KG1 (cell line): ENCODE data around the gene ELK3.

ENCODE experiments used
- DNase-seq: peaks from one replicate; lab custom pipeline; 2025; lab: John Stamatoyannopoulos, UW

The ELK3 gene

DNA sequence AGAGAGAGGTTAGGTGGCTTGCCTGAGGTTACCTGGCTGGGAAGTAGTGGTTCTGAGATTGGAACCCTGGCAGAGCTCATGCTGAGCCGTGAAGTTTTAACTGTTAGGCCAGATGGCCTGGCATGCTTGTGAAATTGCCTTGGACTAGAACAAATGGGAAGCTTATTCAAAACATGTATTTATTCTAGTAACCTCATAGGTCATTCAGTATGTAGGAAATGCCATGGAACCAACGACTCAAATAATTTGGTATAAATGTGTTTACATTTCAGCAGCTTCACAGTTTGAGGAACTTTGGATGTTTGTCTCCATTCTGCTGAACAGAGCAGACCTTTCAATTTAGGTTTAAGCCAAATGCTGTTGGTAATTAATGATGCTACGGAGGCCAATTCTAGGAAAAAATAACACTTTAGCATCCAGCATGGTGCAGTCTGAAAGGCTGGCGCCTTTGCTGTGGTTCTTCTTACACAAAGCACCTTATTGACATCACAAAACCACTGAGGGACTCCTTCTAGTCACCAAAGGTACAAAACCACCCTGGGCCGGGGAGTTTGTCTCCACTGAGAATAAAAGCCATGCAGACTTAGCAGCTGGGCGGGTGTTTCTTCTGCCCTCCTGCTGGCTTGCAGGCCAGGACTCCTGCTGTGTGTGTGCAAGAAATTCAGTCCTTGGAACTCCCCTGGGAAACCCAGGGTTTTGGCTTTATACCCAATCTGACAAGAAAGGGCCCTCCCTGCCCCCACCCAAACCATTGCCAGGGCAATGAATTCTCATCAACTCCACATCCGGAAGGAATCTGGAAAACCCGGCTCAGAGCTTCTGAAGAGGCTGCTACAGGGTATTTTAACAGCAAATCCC lies 64.2 kb downstream of the ELK3 start:
- no peak for DNase-seq

DNA sequence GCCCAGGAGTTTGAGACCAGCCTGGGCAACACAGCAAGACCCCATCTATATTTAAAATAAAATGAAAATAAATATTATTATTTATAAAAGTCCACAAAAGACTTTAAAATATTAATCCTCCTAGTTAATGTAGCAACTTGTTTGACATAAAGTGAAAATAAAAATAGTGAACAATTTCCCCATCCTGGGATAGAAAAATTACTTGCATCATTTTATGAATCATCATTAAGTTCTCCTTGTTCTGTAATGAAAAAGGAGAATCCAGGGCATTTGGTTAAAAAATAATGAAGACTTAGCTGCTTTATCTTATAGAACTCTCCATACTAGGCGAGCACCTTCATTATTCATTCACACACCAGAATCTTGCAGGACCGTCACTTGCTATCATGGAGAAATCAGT lies 66.1 kb downstream of the ELK3 start:
- no peak for DNase-seq

DNA sequence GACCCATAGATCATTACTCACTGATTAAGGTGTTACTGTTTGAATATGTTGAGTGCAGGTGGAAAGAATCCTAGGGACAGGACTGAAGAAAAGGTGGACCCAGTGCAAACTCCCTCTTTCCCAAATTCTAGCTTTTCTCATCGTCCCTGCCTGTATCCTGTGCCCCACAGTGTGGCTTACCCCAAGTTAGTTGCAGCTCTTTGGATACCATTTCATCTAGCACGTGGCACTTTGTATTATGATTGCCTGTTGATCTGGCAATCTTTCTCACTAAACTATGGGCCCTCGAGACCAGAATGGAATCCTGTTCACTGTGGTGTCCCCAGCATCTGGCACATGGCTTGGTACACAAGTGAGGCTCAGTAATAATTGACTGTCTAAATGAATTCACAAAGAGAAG lies 66.5 kb downstream of the ELK3 start:
- no peak for DNase-seq

DNA sequence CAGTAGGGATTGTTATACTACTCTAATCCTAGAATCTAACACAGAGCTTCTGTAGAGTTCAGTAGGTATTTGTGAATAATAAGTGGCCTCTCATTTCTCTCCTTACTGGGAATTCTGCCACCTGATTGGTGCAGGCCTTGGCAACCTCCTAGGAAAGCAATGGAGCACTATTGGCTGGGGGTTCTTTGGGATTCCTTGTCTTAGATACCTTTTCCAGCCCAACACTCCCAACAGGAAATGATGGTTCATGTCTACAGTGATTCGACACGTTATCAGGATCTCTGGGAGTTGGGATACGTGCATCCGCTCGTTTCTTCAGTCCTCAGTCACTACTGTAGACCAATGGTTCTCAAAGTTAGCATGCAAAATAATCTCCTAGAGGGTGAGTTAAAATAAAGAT lies 67.4 kb downstream of the ELK3 start:
- DNase-seq, result no peak

DNA sequence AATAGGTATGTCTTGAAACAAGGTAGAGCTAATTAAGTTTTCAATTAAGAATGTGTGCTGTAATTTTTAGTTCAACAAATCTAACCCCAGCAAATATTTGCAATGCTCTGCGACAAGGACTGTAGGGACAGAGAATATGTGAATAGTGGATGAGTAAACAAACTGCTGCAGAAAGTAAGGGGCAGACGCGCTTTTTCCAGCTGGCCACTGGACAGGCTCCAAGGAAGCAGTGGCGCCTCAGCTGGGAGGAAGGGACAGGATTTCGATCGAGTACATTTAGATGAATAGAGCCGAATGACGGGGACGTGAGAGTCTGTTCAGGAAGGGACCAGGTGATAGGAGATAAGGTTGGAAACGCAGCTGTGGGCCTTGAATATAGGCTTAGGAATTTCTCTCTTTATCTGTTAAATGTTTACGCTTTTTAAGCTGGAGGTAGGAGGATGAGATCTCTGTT lies 69.3 kb downstream of the ELK3 start:
- no peak for DNase-seq

DNA sequence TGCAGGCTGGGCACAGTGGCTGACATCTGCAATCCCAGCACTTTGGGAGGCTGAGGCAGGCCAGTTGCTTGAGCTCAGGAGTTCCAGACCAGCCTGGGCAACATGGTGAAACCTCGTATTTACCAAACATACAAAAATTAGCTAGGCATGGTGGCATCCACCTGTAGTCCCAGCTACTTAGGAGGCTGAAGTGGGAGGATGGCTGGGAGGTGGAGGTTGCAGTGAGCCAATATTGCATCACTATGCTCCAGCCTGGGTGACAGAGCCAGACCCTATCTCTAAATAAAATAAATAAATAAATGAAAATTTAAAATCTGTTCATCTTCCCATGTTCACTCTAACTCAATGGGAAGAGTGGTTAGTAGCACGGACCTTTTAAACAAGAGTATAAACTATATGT lies 71.2 kb downstream of the ELK3 start:
- no peak for DNase-seq

DNA sequence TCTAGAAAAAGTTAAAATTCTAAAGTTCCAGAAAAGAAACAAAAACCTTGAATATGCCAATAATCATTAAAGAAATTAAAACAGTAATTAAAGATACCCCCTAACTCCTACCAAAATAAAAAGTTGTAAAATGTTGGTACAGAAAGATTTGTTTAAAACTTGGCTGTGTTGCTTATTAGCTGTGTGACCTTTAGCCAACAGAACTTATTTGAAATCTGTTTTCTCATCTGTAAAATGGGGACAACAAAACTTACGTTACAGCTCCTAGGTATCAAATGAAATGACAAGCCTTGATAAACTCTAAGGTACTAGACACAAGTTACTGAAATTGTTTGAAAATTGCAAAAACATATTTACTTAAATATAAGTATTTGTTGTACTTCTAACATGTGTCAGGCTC lies 71.7 kb downstream of the ELK3 start:
- DNase-seq, result no peak

DNA sequence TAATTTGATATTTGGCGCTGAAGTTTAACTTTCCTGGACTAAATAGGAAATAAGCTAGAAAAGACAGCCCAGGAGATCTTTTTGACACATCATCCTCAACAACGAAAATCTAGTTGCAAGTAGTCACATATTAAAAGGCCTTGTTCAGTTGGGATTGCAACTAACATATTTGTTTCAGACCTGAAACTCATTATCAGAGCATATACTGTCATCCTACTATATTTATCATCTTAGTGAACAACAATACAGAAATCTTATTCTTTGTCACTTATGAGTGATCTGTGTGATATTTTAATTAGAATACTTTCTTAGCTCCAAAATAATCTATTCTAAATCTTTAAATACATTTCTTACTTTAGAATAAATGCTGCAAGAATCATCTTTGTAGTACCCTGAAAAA lies 72.1 kb downstream of the ELK3 start:
- DNase-seq, result no peak

DNA sequence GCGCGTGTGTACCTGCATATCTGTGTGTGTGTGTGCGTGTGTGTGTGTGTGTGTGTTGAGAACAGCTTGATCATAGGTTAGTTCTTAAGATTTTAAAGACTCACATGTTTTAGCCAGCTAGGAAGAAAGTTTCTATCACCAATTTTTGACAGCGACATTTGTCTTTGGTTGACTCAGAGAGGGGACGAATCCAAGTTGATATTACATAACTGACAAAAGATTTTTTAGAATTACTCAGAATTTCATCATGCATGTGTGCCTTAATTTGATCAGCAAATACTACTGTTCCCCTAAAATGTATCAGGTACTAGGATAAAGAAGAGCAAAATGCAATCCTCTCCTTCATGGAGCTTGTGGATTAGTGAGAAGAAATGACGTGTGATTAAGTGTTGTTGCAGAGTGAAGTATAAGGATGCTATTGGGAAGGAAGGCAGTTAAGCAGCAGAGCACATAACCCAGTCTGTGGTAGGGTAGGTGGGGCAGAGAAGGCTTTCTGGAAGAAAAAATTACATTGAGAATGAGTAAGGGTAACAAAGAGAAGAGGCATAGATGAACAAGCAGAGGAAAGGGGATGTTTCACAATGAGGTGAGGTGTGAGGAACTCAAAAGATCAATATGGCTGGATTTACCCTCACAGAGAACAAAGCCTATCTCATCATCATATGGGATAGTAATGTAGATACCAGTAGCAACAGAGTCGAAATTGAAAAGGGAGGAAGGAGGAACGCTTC lies 77.5 kb downstream of the ELK3 start:
- no peak for DNase-seq

DNA sequence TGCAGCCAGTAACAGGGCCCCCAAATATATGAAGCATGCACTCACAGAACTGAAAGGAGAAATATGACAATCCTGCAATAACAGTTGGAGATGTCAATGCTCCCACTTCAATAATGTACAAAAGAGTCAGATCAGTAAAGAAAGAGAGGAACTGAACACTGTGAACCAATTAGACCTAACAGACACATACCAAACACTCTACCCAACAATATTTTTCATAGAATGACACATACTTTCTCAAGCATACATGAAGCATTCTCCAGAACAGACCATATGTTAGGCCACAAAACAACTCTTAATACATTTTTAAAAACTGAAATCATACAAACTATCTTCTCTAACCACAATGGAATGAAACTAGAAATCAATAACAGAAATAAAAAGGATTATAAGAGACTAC lies 80.2 kb downstream of the ELK3 start:
- no peak for DNase-seq

DNA sequence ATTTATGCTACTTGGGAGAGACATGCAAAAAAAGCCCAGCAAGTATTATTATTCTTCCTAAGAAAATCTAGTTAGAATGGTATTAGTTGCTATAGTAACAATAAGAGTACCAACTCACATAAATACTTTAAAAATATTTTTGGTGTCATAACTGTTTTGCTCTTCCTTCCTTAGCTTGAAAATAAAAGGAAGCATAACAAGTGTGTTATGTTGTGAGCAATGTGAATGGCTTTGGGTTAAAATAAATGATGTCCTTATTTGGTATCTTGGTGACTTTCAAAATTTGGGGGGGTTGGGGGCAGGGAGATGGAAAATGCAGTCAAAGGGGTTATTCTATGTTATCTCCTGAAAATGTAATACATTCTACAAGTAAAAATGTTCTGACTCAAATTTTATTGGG lies 91.0 kb downstream of the ELK3 start:
- DNase-seq, result no peak

DNA sequence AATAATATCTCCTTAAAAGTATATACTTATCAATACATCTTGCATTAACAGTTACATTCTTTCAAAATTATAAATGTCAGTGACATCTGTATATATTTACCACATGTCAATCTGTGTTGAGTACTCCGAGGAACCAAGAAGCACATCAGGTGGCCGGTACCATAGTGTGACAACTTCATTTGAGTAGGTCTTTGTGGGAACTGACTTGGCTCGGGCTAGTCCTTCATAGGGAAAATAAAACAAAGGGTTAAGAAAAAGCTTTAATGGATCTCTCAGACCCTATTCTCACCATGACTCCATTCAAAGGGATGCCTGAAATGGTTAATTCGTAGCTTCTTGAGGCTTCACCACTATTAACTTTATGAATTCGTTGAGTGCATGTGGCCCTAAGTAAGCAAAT lies 94.9 kb downstream of the ELK3 start:
- DNase-seq, result no peak

DNA sequence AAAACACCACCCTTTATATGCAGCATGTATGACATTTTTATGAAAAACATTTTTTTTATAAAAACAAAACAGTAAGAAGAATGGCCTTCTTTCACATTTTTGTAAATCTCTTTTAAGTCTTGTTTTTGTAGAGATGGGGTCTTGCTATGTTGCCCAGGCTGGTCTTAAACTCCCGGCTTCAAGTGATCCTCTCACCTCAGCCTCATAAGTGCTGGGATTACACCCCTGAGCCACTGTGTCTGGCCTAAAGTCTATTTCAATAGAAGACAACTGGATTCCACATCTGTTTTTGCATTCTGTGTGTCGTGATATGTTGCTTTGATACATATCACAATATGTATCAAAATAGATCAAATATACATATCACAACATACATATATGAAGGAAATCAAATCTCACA lies 98.9 kb downstream of the ELK3 start:
- DNase-seq, result no peak

DNA sequence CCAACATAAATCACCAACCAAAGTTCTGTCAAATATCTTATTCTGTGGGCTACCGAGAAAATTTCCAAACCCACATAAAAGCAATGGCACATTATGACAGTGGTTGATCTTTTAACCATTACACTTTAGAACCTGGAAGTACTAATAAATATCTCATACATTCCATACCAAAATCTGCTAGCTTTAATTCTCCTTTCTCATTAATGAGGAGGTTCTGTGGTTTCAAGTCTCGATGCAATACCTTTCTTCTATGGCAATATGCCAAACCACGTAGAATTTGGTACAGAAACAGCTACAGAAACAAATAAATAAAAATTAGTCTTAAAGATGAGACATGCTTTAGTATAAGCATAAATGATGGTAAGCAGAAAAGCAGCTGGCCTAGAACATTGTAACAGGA lies 100.7 kb downstream of the ELK3 start:
- no peak for DNase-seq

DNA sequence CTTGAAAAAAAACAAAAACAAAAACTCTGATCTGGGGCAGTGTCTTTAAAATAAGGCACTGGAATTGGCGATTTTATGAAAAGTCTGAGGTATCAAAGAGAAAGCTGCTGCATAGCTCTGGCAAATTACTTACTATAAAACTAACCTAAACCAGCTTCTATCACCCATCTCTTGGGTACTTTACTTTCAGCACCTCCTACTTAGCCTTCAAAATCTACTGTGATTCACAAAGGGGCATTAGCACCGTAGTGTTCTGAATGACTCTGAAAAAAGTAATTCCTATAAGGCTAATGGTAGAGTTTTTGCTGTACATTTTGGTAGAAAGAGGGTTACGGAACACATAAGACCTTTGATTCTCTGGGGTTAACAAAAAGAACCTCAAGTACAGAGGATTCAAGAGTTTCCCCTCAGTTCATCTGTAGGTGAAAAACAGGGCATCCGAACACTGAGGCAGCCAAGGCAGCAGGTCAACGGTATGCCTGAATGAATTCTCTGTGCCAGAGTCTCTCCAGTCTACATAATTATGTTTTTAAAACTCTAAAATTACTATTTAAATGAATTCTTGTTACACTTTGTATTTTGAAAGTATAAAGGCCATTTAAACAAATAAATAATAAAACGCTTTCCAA lies 101.5 kb downstream of the ELK3 start:
- DNase-seq, result no peak

DNA sequence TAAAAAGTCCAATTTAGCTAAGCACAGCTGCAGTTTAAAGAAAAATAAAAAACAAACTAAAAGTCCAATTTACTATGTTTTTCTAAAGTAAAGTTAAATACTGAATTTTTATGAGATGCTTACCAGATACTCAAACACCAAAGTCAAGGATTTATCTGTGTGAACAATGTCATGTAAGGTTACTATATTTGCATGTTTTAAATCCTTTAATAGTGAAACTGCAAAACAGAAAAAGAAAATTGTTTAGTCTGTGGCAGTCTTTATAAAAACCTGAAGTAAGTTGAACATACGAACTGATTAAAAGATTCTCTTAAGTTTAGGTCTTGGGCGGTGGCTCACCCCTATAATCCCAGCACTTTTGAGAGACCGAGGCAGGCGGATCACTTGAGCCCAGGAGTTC lies 103.3 kb downstream of the ELK3 start:
- no peak for DNase-seq

DNA sequence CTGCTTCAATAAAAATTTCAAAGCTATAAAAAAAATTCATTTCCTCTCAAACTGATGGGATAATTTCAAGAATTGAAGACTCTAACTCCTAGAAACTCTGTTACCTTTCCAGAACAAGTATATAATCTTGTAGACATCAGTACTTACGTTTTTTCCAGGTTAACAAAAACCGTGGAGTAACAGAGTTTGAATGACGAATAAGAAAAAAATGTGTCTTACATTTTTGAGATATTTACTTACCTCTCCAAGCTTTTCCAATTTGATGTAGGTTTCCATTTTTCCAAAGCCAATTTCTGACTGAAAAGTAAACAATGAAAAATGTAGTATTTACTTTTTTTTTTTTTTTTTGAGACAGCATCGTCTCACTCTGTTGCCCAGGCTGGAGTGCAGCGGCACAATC lies 105.9 kb downstream of the ELK3 start:
- no peak for DNase-seq

DNA sequence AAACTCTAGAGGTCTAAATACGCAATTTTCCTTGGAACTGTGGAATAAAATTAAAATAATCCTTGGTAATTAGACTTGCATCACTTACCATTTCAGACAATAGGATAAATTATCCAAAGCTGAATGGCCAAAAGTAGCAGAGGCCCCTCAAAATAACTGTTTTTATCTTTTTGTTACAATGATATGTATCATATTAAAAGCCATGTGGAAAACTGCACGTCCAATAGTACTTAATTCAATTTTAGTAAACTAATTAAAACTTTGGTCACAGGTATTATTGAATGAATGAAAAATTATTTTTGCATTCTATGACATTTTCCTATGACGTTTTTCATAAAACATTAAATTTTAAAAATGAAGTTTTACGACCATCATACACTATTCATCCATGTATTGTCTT lies 107.6 kb downstream of the ELK3 start:
- no peak for DNase-seq

DNA sequence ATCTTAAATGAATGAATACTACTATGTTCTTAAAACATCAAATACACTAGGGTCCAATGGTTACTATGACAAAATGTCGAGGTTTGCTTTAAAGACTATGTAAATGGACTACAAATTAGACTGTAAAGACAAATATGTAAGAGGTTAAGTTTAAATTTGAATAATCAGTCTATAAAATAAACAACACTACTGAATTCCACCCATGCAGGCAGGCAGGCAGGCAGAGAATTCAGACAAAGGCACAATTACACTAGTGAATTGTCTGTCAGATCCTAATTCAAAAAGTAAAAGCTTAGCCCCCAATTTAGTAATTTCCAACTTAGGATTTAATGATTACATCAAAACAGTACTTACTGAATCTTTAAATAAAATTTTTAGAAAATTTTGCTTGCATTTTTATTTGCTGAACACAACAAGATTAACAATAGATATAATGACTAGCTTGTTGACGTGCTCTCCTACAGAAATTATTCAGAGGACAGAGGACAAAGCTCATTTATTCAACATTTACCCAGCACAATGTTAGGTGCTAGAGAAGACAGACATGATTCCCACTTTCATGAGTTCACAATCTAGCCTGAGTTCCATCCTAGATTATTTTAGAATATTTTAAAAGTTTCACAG lies 108.6 kb downstream of the ELK3 start:
- no peak for DNase-seq

DNA sequence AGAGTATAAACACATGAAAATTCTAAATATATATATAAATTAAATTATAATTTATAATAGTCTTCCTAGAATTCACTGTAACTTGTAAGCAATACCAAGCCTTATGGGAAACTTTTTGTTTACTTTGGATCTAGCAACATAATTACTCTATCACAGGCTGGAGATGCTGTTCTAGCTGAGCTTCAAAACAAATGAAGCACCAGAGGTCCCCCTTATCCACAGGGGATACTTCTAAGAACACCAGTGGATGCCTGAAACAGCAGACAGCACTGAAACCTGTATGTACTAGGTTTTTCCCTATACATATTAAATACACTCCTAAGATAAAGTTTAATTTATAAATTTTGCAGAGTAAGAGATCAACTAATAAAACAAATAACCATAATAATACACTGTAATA lies 109.5 kb downstream of the ELK3 start:
- DNase-seq, result no peak

DNA sequence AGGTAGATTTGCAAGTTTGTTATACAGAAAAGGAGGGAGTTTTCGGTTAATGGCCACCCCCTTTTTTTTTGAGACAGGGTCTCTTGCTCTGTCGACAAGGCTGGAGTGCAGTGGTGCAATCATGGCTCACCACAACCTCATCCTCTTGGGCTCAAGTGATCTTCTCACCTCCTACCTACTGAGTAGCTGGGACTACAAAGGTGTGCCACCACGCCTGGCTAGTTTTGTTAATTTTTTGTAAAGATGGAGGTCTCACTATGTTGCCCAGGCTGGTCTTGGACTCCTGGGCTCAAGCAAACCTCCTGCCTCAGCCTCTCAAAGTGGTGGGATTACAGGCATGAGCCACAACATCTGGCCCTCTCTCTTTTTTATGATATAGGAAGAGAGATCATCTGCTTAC lies 111.5 kb downstream of the ELK3 start:
- DNase-seq, result no peak

DNA sequence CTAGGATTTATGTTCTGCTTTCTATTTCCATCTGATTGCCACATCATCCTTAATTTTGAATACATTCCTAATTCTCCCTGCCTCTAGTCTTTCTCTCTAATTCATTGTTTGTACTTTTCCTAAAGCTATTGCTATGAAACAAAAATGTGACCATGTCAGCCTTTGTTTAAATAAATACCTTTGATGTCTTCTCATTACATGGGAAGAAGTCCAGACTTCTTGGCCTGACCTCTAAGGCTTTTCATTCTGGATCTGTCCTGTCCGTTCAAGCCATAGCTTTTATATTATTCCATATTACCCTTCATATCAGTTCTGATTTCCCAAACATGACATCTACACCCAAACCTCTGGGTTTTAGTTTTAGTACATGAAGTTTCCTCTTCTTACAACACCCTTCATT lies 114.7 kb downstream of the ELK3 start:
- DNase-seq, result no peak

DNA sequence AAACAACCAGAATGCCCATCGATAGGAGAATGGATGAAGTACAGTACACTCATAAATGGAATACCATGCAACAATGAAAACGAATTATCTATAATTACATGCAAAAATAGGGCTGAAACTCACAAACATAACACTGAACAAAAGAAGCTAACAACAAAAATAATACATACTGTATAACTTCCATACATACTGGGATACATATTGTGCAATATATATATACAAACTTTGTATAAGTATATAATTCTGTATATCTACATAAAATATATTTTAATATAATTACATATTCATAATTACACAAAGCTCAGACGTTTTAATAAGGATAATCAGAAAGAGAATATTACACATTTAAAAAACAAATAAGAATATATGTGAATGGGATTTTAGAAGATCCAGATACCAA lies 115.9 kb downstream of the ELK3 start:
- no peak for DNase-seq
